Loucy (cell line): ENCODE data around the gene ABCC8.

Experiments used
- H2AFZ ChIP-seq: fragments of 200-600 bp; sonication (generic); 2 replicates; pipeline ENCODE4 v1.6.0; 2016; ENCODE audit warnings: antibody characterized with exemption, mild to moderate bottlenecking, low read length, moderate library complexity
- H3F3A ChIP-seq: fragments of 200-600 bp; 2 replicates; pipeline ENCODE4 v1.6.0; 2016; ENCODE audit warnings: antibody characterized with exemption, low read depth, mild to moderate bottlenecking
- H3K27me3 ChIP-seq: fragments of 200-600 bp; sonication (generic); 2 replicates; pipeline ENCODE4 v1.6.1; 2014; ENCODE audit warnings: low read length, mild to moderate bottlenecking; ENCODE audit not compliant: insufficient read depth, poor library complexity, severe bottlenecking
- H3K36me3 ChIP-seq: fragments of 200-600 bp; sonication (generic); 2 replicates; pipeline ENCODE4 v1.6.1; 2016; ENCODE audit warnings: low read length; ENCODE audit not compliant: insufficient read depth
- H3K4me1 ChIP-seq: fragments of 200-600 bp; sonication (generic); 2 replicates; pipeline ENCODE4 v1.5.1; 2014; ENCODE audit warnings: low read length, mild to moderate bottlenecking; ENCODE audit not compliant: insufficient read depth, poor library complexity, severe bottlenecking
- H3K4me2 ChIP-seq: fragments of 200-600 bp; sonication (generic); 2 replicates; pipeline ENCODE4 v1.6.0; 2014; ENCODE audit warnings: antibody characterized with exemption, low read length, low read depth, mild to moderate bottlenecking; ENCODE audit not compliant: poor library complexity, severe bottlenecking
- H3K4me3 ChIP-seq: fragments of 200-600 bp; sonication (generic); 2 replicates; pipeline ENCODE4 v1.5.1; 2014; ENCODE audit warnings: low read length, mild to moderate bottlenecking, mixed read lengths; ENCODE audit not compliant: poor library complexity, severe bottlenecking
- H3K79me2 ChIP-seq: fragments of 200-600 bp; sonication (generic); 2 replicates; pipeline ENCODE4 v1.6.1; 2014; ENCODE audit warnings: low read length; ENCODE audit not compliant: insufficient read depth
- H3K9ac ChIP-seq: fragments of 200-600 bp; sonication (generic); 2 replicates; pipeline ENCODE4 v1.6.0; 2014; ENCODE audit warnings: mild to moderate bottlenecking, low read depth, low read length, moderate library complexity; ENCODE audit not compliant: poor library complexity, severe bottlenecking
- H3K9me2 ChIP-seq: fragments of 200-600 bp; sonication (generic); replicated peaks from 2 replicates; pipeline ENCODE4 v1.6.1; 2016; ENCODE audit warnings: low read depth, low read length, mixed read lengths
- H3K9me3 ChIP-seq: fragments of 200-600 bp; sonication (generic); 2 replicates; pipeline ENCODE4 v1.6.1; 2014; ENCODE audit warnings: mild to moderate bottlenecking, antibody characterized with exemption, low read length, low read depth; ENCODE audit not compliant: insufficient read depth
- H4K20me1 ChIP-seq: fragments of 200-600 bp; sonication (generic); 2 replicates; pipeline ENCODE4 v1.6.0; 2014; ENCODE audit warnings: antibody characterized with exemption, low read length, mild to moderate bottlenecking; ENCODE audit not compliant: insufficient read depth, poor library complexity, severe bottlenecking
- CTCF ChIP-seq: fragments of 200-600 bp; sonication (generic); conservative IDR thresholded peaks from 2 replicates; pipeline ENCODE4 v1.5.1; 2014; ENCODE audit warnings: mild to moderate bottlenecking, antibody characterized with exemption, low read length
- EZH2phosphoT487 ChIP-seq: fragments of 200-600 bp; IDR thresholded peaks from 2 replicates; pipeline ENCODE4 v1.6.1; 2018; ENCODE audit warnings: antibody characterized with exemption, mild to moderate bottlenecking, moderate library complexity, borderline replicate concordance

The ABCC8 gene

GRCh38 chr11:17405232-17406005 is 71.2 kb downstream of the ABCC8 start:
- Histone ChIP-seq H3K79me2 (no peaks in the 10 kb centered on the region), H3K9ac (no peak overlapping the region), H3K4me2 (no peak overlapping the region)

GRCh38 chr11:17403980-17404759 is 72.5 kb downstream of the ABCC8 start:
- Histone ChIP-seq H3F3A (no peaks in the 10 kb centered on the region), H2AFZ (no peak overlapping the region), H3K4me2 (no peak overlapping the region), H3K27me3 (no peaks in the 10 kb centered on the region), H4K20me1 (no peaks in the 10 kb centered on the region), H3K9me3 (no peaks in the 10 kb centered on the region), H3K9me2 (no peaks in the 10 kb centered on the region), H3K4me3 (no peak overlapping the region), H3K4me1 (no peaks in the 10 kb centered on the region), H3K9ac (no peak overlapping the region), H3K36me3 (no peaks in the 10 kb centered on the region), H3K79me2 (no peaks in the 10 kb centered on the region)
- TF ChIP-seq CTCF, result no peak
- no peak for TF ChIP-seq EZH2phosphoT487

More at GRCh38 chr11:17405232-17406005, 71.2 kb downstream of the ABCC8 start:
- TF ChIP-seq CTCF (no peak), EZH2phosphoT487 (no peak)
- Histone ChIP-seq H3K9me3 (no peaks in the 10 kb centered on the region), H3K9me2 (no peaks in the 10 kb centered on the region), H2AFZ (no peak overlapping the region), H3F3A (no peaks in the 10 kb centered on the region), H3K36me3 (no peaks in the 10 kb centered on the region), H3K27me3 (no peaks in the 10 kb centered on the region), H3K4me1 (no peaks in the 10 kb centered on the region), H3K4me3 (no peak overlapping the region), H4K20me1 (no peaks in the 10 kb centered on the region)

GRCh38 chr11:17402486-17402885 is 74.2 kb downstream of the ABCC8 start:
- H3K4me3 ChIP-seq, result no peak overlapping the region
- no peaks in the 10 kb centered on the region for H3K9me2 ChIP-seq
- no peaks in the 10 kb centered on the region for H3K36me3 ChIP-seq
- no peaks in the 10 kb centered on the region for H3K9me3 ChIP-seq
- no peaks in the 10 kb centered on the region for H4K20me1 ChIP-seq
- no peak overlapping the region for H2AFZ ChIP-seq
- no peak overlapping the region for H3K4me2 ChIP-seq
- H3K9ac ChIP-seq, result no peak overlapping the region
- TF ChIP-seq CTCF (no peak), EZH2phosphoT487 (no peak)
- H3K79me2 ChIP-seq, result no peaks in the 10 kb centered on the region
- no peaks in the 10 kb centered on the region for H3K27me3 ChIP-seq
- no peaks in the 10 kb centered on the region for H3K4me1 ChIP-seq
- H3F3A ChIP-seq, result no peaks in the 10 kb centered on the region
